Neural progenitor cell (in vitro differentiated cells): ENCODE results near the gene PARD3B.

ENCODE experiments used
- CTCF ChIP-seq: fragments of 200-600 bp; sonication (generic); IDR thresholded peaks from 2 replicates; pipeline ENCODE4 v1.5.1; 2017; ENCODE audit warnings: antibody characterized with exemption, mild to moderate bottlenecking
- EZH2 ChIP-seq: fragments of 200-600 bp; sonication (generic); IDR thresholded peaks from 2 replicates; pipeline ENCODE4 v1.6.1; 2017; ENCODE audit warnings: antibody characterized with exemption, mild to moderate bottlenecking, moderate library complexity
- EZH2phosphoT487 ChIP-seq: fragments of 200-600 bp; sonication (generic); IDR thresholded peaks from 2 replicates; pipeline ENCODE4 v1.6.1; 2017; ENCODE audit warnings: antibody characterized with exemption

- TF ChIP-seq CTCF (no peak), EZH2 (no peak), EZH2phosphoT487 (no peak)
These were observed 558.4 kb downstream of the PARD3B start for GRCh38 chr2:205103699-205104098.
